ENCODE data around the gene NSUN5. TPM values are rescaled to one million over a fixed set of nuclear protein-coding genes. Genes with fewer than 3 reads are reported as not detected.
A peak's percentile ranks its signal among the peaks of the same experiment; 100 is the strongest.
"Not testable (repeated sequence)": the region's sequence is repeated elsewhere in the genome, so short reads cannot be mapped to it uniquely, and the experiment has no call there.

Gene NSUN5
- polyA plus RNA-seq, 2 donors = 16.2 to 23.1 TPM

- H3K9me3 ChIP-seq (ENCODE audit: control insufficient read depth in 2 of 2, insufficient read depth in 1 of 2, low read depth in 1 of 2, low read length in 1 of 2) = no peaks in the 10 kb centered on the region
- no peaks in the 10 kb centered on the region for H3K4me1 ChIP-seq (ENCODE audit: control insufficient read depth in 2 of 2, insufficient read depth in 2 of 2, low read length in 1 of 2)
- H3K27ac ChIP-seq (ENCODE audit: low read depth in 2 of 2, low read length in 1 of 2) = no peak overlapping the region
- H3K27me3 ChIP-seq (ENCODE audit: control insufficient read depth in 1 of 2, insufficient read depth in 2 of 2, low read length in 2 of 2) = no peaks in the 10 kb centered on the region
- 87 to 89% methylated on average over 5 of the region's 5 CpGs for WGBS, 2 donors
- no peak overlapping the region for H3K4me3 ChIP-seq (ENCODE audit: low read depth in 1 of 2, low read length in 2 of 2)
- H3K36me3 ChIP-seq (ENCODE audit: control insufficient read depth in 2 of 2, insufficient read depth in 2 of 2, low read length in 1 of 2) = no peaks in the 10 kb centered on the region
Measured at GRCh38 chr7:73314271-73314670, 5.6 kb upstream of the NSUN5 start.

- WGBS, 2 donors = 74 to 91% methylated on average over 4 of the region's 4 CpGs
- Histone ChIP-seq H3K4me3 (ENCODE audit: low read depth in 1 of 2, low read length in 2 of 2) (no peak overlapping the region), H3K27ac (ENCODE audit: low read depth in 2 of 2, low read length in 1 of 2) (no peak overlapping the region), H3K27me3 (ENCODE audit: control insufficient read depth in 1 of 2, insufficient read depth in 2 of 2, low read length in 2 of 2) (no peaks in the 10 kb centered on the region), H3K36me3 (ENCODE audit: control insufficient read depth in 2 of 2, insufficient read depth in 2 of 2, low read length in 1 of 2) (no peaks in the 10 kb centered on the region), H3K9me3 (ENCODE audit: control insufficient read depth in 2 of 2, insufficient read depth in 1 of 2, low read depth in 1 of 2, low read length in 1 of 2) (no peaks in the 10 kb centered on the region), H3K4me1 (ENCODE audit: control insufficient read depth in 2 of 2, insufficient read depth in 2 of 2, low read length in 1 of 2) (peaks cover 0 to 3% of the 10 kb centered on the region in 2 donors)
Measured at GRCh38 chr7:73313521-73313906, 4.9 kb upstream of the NSUN5 start.

GRCh38 chr7:73312831-73313520 lies 4.3 kb upstream of the NSUN5 start:
- Histone ChIP-seq H3K36me3 (ENCODE audit: control insufficient read depth in 2 of 2, insufficient read depth in 2 of 2, low read length in 1 of 2) (no peaks in the 10 kb centered on the region), H3K9me3 (ENCODE audit: control insufficient read depth in 2 of 2, insufficient read depth in 1 of 2, low read depth in 1 of 2, low read length in 1 of 2) (no peaks in the 10 kb centered on the region), H3K27me3 (ENCODE audit: control insufficient read depth in 1 of 2, insufficient read depth in 2 of 2, low read length in 2 of 2) (no peaks in the 10 kb centered on the region), H3K27ac (ENCODE audit: low read depth in 2 of 2, low read length in 1 of 2) (no peak overlapping the region), H3K4me1 (ENCODE audit: control insufficient read depth in 2 of 2, insufficient read depth in 2 of 2, low read length in 1 of 2) (peaks cover 0 to 3% of the 10 kb centered on the region in 2 donors), H3K4me3 (ENCODE audit: low read depth in 1 of 2, low read length in 2 of 2) (no peak overlapping the region)
- 93 to 95% methylated on average over 47 to 48 of the region's 48 CpGs for WGBS, 2 donors

- 79 to 88% methylated on average over 7 of the region's 7 CpGs for WGBS, 2 donors
- H3K27me3 ChIP-seq (ENCODE audit: control insufficient read depth in 1 of 2, insufficient read depth in 2 of 2, low read length in 2 of 2) = not testable (repeated sequence)
Measured at GRCh38 chr7:73311421-73311820, 2.8 kb upstream of the NSUN5 start.

GRCh38 chr7:73308074-73308664 lies 457 bp downstream of the NSUN5 start:
- WGBS, 2 donors = 11 to 12% methylated on average over 41 to 43 of the region's 43 CpGs
- Histone ChIP-seq H3K27me3 (ENCODE audit: control insufficient read depth in 1 of 2, insufficient read depth in 2 of 2, low read length in 2 of 2) (no peaks in the 10 kb centered on the region), H3K9me3 (ENCODE audit: control insufficient read depth in 2 of 2, insufficient read depth in 1 of 2, low read depth in 1 of 2, low read length in 1 of 2) (no peaks in the 10 kb centered on the region), H3K4me3 (ENCODE audit: low read depth in 1 of 2, low read length in 2 of 2) (peak overlapping the region; percentile 82 to 90), H3K27ac (ENCODE audit: low read depth in 2 of 2, low read length in 1 of 2) (peak overlapping the region; percentile 59 to 63), H3K36me3 (ENCODE audit: control insufficient read depth in 2 of 2, insufficient read depth in 2 of 2, low read length in 1 of 2) (peaks cover 6 to 19% of the 10 kb centered on the region in 2 donors), H3K4me1 (ENCODE audit: control insufficient read depth in 2 of 2, insufficient read depth in 2 of 2, low read length in 1 of 2) (peaks cover 0 to 3% of the 10 kb centered on the region in 2 donors)

More at GRCh38 chr7:73311421-73311820, 2.8 kb upstream of the NSUN5 start:
- H3K4me3 ChIP-seq (ENCODE audit: low read depth in 1 of 2, low read length in 2 of 2); H3K36me3 ChIP-seq (ENCODE audit: control insufficient read depth in 2 of 2, insufficient read depth in 2 of 2, low read length in 1 of 2); H3K4me1 ChIP-seq (ENCODE audit: control insufficient read depth in 2 of 2, insufficient read depth in 2 of 2, low read length in 1 of 2); H3K27ac ChIP-seq (ENCODE audit: low read depth in 2 of 2, low read length in 1 of 2); H3K9me3 ChIP-seq (ENCODE audit: control insufficient read depth in 2 of 2, insufficient read depth in 1 of 2, low read depth in 1 of 2, low read length in 1 of 2): not testable (repeated sequence)

- 92 to 95% methylated on average over 13 of the region's 13 CpGs for WGBS, 2 donors
- H3K9me3 ChIP-seq (ENCODE audit: control insufficient read depth in 2 of 2, insufficient read depth in 1 of 2, low read depth in 1 of 2, low read length in 1 of 2) = no peaks in the 10 kb centered on the region
- peaks cover 0 to 3% of the 10 kb centered on the region in 2 donors for H3K4me1 ChIP-seq (ENCODE audit: control insufficient read depth in 2 of 2, insufficient read depth in 2 of 2, low read length in 1 of 2)
- H3K27me3 ChIP-seq (ENCODE audit: control insufficient read depth in 1 of 2, insufficient read depth in 2 of 2, low read length in 2 of 2) = no peaks in the 10 kb centered on the region
- H3K4me3 ChIP-seq (ENCODE audit: low read depth in 1 of 2, low read length in 2 of 2) = no peak overlapping the region
- peaks cover 6 to 20% of the 10 kb centered on the region in 2 donors for H3K36me3 ChIP-seq (ENCODE audit: control insufficient read depth in 2 of 2, insufficient read depth in 2 of 2, low read length in 1 of 2)
- no peak overlapping the region for H3K27ac ChIP-seq (ENCODE audit: low read depth in 2 of 2, low read length in 1 of 2)
Measured at GRCh38 chr7:73307436-73307835, 1.2 kb downstream of the NSUN5 start.

GRCh38 chr7:73304612-73305387 lies 3.8 kb downstream of the NSUN5 start:
- H3K4me3 ChIP-seq (ENCODE audit: low read depth in 1 of 2, low read length in 2 of 2); H3K27ac ChIP-seq (ENCODE audit: low read depth in 2 of 2, low read length in 1 of 2); H3K4me1 ChIP-seq (ENCODE audit: control insufficient read depth in 2 of 2, insufficient read depth in 2 of 2, low read length in 1 of 2); H3K27me3 ChIP-seq (ENCODE audit: control insufficient read depth in 1 of 2, insufficient read depth in 2 of 2, low read length in 2 of 2); H3K9me3 ChIP-seq (ENCODE audit: control insufficient read depth in 2 of 2, insufficient read depth in 1 of 2, low read depth in 1 of 2, low read length in 1 of 2): not testable (repeated sequence)
- H3K36me3 ChIP-seq (ENCODE audit: control insufficient read depth in 2 of 2, insufficient read depth in 2 of 2, low read length in 1 of 2) = peaks cover 6 to 20% of the 10 kb centered on the region in 2 donors
- WGBS, 2 donors = 88% methylated on average over 10 to 11 of the region's 15 CpGs

- WGBS, 2 donors = 92 to 94% methylated on average over 14 of the region's 14 CpGs
- Histone ChIP-seq H3K27ac (ENCODE audit: low read depth in 2 of 2, low read length in 1 of 2) (no peak overlapping the region), H3K9me3 (ENCODE audit: control insufficient read depth in 2 of 2, insufficient read depth in 1 of 2, low read depth in 1 of 2, low read length in 1 of 2) (no peaks in the 10 kb centered on the region), H3K4me1 (ENCODE audit: control insufficient read depth in 2 of 2, insufficient read depth in 2 of 2, low read length in 1 of 2) (peaks cover 0 to 1% of the 10 kb centered on the region in 2 donors), H3K4me3 (ENCODE audit: low read depth in 1 of 2, low read length in 2 of 2) (no peak overlapping the region), H3K27me3 (ENCODE audit: control insufficient read depth in 1 of 2, insufficient read depth in 2 of 2, low read length in 2 of 2) (no peaks in the 10 kb centered on the region), H3K36me3 (ENCODE audit: control insufficient read depth in 2 of 2, insufficient read depth in 2 of 2, low read length in 1 of 2) (peaks cover 6 to 20% of the 10 kb centered on the region in 2 donors)
Measured at GRCh38 chr7:73304071-73304470, 4.6 kb downstream of the NSUN5 start.

GRCh38 chr7:73303546-73303945 lies 5.1 kb downstream of the NSUN5 start:
- Histone ChIP-seq H3K4me1 (ENCODE audit: control insufficient read depth in 2 of 2, insufficient read depth in 2 of 2, low read length in 1 of 2) (no peaks in the 10 kb centered on the region), H3K27me3 (ENCODE audit: control insufficient read depth in 1 of 2, insufficient read depth in 2 of 2, low read length in 2 of 2) (no peaks in the 10 kb centered on the region), H3K27ac (ENCODE audit: low read depth in 2 of 2, low read length in 1 of 2) (no peak overlapping the region), H3K9me3 (ENCODE audit: control insufficient read depth in 2 of 2, insufficient read depth in 1 of 2, low read depth in 1 of 2, low read length in 1 of 2) (no peaks in the 10 kb centered on the region), H3K4me3 (ENCODE audit: low read depth in 1 of 2, low read length in 2 of 2) (no peak overlapping the region), H3K36me3 (ENCODE audit: control insufficient read depth in 2 of 2, insufficient read depth in 2 of 2, low read length in 1 of 2) (peaks cover 6 to 20% of the 10 kb centered on the region in 2 donors)
- WGBS, 2 donors = 85 to 87% methylated on average over 25 to 26 of the region's 26 CpGs
